ENCODE data around the gene MYL9. TPM values are rescaled to one million over a fixed set of nuclear protein-coding genes. Genes with fewer than 3 reads are reported as not detected.

Gene MYL9
- total and polyA plus RNA-seq, 2 donors from 2014 or later = 294 to 576 TPM

DNA sequence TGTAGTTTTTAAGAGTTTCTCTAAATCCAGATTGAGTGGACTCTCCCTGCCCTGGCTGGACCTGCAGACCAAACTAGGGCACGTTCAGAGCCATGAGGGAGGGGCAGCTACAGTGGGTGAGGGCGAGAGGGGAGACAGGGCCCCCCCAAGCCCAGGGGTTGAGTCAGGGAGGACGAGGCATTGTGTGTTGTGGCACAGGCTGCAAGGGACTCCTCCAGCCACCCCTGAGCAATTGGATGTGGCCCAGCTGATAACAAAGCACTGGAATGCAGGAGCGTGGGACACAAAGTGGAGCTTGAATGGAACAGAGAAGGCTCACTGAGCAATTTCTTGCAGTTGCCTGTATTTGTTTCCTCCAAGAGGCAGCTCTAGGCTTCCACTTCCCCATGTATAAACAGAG lies 43.5 kb upstream of the MYL9 start:
- Histone ChIP-seq H3K27ac (ENCODE audit: low read depth in 2 of 2, low read length in 2 of 2) (no peak overlapping the region), H3K9ac (ENCODE audit: low read length in 3 of 3) (no peak overlapping the region), H3K4me3 (ENCODE audit: low read length in 3 of 3) (no peak overlapping the region), H3K27me3 (ENCODE audit: control insufficient read depth, insufficient read depth, low read length) (no peaks in the 10 kb centered on the region), H3K4me1 (ENCODE audit: control insufficient read depth in 2 of 3, insufficient read depth in 2 of 3, low read depth in 1 of 3, low read length in 3 of 3) (peaks cover 0 to 7% (median 7%) of the 10 kb centered on the region in 3 donors), H3K36me3 (ENCODE audit: control insufficient read depth in 2 of 3, insufficient read depth in 3 of 3, low read length in 3 of 3) (peaks cover 7 to 25% (median 18%) of the 10 kb centered on the region in 3 donors), H3K9me3 (ENCODE audit: control insufficient read depth in 2 of 3, insufficient read depth in 1 of 3, low read length in 3 of 3) (no peaks in the 10 kb centered on the region)
- no peak for FAIRE-seq
- TF ChIP-seq, protein P1, sequence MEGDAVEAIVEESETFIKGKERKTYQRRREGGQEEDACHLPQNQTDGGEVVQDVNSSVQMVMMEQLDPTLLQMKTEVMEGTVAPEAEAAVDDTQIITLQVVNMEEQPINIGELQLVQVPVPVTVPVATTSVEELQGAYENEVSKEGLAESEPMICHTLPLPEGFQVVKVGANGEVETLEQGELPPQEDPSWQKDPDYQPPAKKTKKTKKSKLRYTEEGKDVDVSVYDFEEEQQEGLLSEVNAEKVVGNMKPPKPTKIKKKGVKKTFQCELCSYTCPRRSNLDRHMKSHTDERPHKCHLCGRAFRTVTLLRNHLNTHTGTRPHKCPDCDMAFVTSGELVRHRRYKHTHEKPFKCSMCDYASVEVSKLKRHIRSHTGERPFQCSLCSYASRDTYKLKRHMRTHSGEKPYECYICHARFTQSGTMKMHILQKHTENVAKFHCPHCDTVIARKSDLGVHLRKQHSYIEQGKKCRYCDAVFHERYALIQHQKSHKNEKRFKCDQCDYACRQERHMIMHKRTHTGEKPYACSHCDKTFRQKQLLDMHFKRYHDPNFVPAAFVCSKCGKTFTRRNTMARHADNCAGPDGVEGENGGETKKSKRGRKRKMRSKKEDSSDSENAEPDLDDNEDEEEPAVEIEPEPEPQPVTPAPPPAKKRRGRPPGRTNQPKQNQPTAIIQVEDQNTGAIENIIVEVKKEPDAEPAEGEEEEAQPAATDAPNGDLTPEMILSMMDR (IDR thresholded peaks at IDR 0.05; ENCODE audit: borderline replicate concordance, extremely low read depth, insufficient read depth) = no peak
- intact Hi-C loops (cut with DNase I) = no loop called here
- DNase-seq = no peak

DNA sequence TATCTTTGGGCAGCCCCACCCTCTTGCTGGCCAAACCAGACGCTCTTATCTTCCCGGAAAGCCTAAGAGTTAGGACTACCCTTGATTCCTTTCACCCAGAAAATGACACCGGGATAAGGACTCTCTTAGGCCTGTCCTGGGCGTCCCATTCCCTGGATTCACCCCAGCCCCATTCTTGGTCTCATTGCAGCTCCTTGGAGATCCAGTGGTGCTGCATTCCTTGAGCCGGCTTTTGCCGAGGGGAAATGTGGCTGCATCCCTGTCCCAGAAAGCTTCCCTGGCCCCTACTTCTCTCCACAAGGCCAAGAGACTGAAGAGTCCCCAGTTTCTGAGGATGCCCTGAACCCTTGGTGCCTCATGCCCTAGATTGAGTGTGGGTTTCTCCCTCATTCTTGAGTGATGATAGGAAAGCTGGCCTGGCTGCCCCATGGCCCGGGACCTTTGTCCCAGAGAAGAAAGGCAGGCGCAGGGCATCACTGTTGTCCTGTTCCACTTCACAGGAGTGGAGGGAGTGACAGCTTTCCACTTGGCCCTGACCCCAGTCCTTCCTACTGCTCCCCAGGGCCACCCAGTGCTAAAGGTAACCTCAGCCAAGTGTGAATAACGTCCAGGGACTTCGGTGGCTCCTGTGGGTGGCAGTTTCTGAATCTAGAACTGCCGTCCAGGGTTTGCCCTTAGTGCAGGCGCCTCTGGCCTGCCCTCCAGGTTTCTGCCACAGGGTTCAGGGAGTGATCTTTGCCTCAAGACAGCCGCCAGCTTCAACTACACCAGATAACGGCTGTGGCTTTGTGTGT lies 42.7 kb upstream of the MYL9 start:
- Histone ChIP-seq H3K36me3 (ENCODE audit: control insufficient read depth in 2 of 3, insufficient read depth in 3 of 3, low read length in 3 of 3) (peaks cover 7 to 25% (median 18%) of the 10 kb centered on the region in 3 donors), H3K27me3 (ENCODE audit: control insufficient read depth, insufficient read depth, low read length) (no peaks in the 10 kb centered on the region), H3K4me3 (ENCODE audit: low read length in 3 of 3) (no peak overlapping the region), H3K27ac (ENCODE audit: low read depth in 2 of 2, low read length in 2 of 2) (no peak overlapping the region), H3K9me3 (ENCODE audit: control insufficient read depth in 2 of 3, insufficient read depth in 1 of 3, low read length in 3 of 3) (no peaks in the 10 kb centered on the region), H3K9ac (ENCODE audit: low read length in 3 of 3) (no peak overlapping the region), H3K4me1 (ENCODE audit: control insufficient read depth in 2 of 3, insufficient read depth in 2 of 3, low read depth in 1 of 3, low read length in 3 of 3) (peaks cover 0 to 4% (median 3%) of the 10 kb centered on the region in 3 donors)
- no peak for DNase-seq
- TF ChIP-seq, protein P1 (IDR thresholded peaks at IDR 0.05; ENCODE audit: borderline replicate concordance, extremely low read depth, insufficient read depth) = no peak
- no peak for FAIRE-seq
- intact Hi-C loops (cut with DNase I) = no loop called here

DNA sequence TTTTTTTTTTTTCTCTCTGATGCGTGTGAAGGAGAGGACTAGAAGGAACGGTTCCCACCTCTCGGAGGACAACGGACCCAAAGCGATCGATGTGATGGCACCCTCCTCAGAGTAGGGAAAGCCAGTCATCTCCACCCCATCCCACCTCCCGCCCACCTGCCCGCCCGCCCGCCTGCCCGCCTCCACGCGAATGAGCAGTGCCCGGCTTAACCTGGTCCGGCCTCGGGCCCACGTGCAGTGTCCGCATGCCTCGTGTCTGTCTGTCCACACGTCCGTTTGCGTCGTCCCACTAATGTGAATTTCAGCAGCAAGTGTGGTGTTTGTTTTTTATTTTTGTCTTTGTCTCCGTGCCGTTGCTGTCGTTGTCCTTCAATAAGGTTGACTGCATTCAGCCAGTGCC lies 42.1 kb upstream of the MYL9 start:
- Histone ChIP-seq H3K4me1 (ENCODE audit: control insufficient read depth in 2 of 3, insufficient read depth in 2 of 3, low read depth in 1 of 3, low read length in 3 of 3) (no peaks in the 10 kb centered on the region), H3K27ac (ENCODE audit: low read depth in 2 of 2, low read length in 2 of 2) (no peak overlapping the region), H3K9me3 (ENCODE audit: control insufficient read depth in 2 of 3, insufficient read depth in 1 of 3, low read length in 3 of 3) (no peaks in the 10 kb centered on the region), H3K4me3 (ENCODE audit: low read length in 3 of 3) (no peak overlapping the region), H3K27me3 (ENCODE audit: control insufficient read depth, insufficient read depth, low read length) (no peaks in the 10 kb centered on the region), H3K9ac (ENCODE audit: low read length in 3 of 3) (no peak overlapping the region), H3K36me3 (ENCODE audit: control insufficient read depth in 2 of 3, insufficient read depth in 3 of 3, low read length in 3 of 3) (peaks cover 9 to 25% (median 20%) of the 10 kb centered on the region in 3 donors)
- intact Hi-C loops (cut with DNase I) = no loop called here
- TF ChIP-seq, protein P1 (IDR thresholded peaks at IDR 0.05; ENCODE audit: borderline replicate concordance, extremely low read depth, insufficient read depth) = no peak
- no peak for DNase-seq
- FAIRE-seq = no peak

All from kidney (tissue), 14 donors.